ENCODE measurements around the gene JMJD6. TPM values are rescaled to one million over a fixed set of nuclear protein-coding genes. Genes with fewer than 3 reads are reported as not detected.

The JMJD6 gene
- total and polyA plus RNA-seq, 9 of the 15 experiments (the other 6 are each of a cell fraction or from before 2014, with no cell fraction given) = 2.5 to 52.3 (median 36.3) TPM

DNA sequence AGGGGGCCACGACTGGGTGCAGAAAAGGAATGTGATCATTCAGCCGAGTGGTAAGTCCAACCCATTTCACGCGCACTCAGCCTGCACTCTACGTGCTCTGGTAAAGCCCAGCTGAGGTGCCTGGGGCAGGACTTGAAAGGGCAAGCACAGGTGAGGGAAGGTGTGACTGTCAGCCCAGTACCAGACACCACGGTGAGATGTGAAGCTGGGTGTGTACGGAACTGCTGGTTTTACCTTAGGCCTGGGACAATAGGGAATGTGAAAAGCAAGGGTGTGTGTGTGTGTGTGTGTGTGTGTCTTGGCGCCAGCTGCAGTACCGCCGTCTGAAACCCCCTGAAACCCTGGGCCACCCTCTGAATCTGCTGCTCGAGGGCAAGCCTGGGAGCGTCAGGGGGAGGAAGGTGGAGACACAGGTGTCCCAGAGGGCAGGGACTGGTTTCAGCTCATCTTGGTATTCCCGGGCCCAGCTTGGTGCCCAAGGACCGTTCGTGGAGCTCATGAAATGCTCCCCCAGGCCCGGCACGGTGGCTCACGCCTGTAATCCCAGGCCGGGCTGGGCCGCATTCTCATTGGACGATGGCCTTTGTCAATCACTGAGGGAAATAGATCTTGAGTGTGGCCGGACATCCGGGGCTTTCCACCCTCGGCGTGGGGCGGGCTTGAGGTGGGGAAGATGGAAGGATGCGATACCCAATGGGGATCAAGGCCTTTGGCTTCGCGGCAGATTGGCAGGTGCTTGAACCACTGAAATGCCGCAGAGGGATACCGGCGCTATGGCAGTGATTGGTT is 55.1 kb downstream of the JMJD6 start (continued):
- TF ChIP-seq, protein P1, sequence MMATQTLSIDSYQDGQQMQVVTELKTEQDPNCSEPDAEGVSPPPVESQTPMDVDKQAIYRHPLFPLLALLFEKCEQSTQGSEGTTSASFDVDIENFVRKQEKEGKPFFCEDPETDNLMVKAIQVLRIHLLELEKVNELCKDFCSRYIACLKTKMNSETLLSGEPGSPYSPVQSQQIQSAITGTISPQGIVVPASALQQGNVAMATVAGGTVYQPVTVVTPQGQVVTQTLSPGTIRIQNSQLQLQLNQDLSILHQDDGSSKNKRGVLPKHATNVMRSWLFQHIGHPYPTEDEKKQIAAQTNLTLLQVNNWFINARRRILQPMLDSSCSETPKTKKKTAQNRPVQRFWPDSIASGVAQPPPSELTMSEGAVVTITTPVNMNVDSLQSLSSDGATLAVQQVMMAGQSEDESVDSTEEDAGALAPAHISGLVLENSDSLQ (IDR thresholded peaks at IDR 0.05) = peak; percentile 100
- TF ChIP-seq, protein P2, sequence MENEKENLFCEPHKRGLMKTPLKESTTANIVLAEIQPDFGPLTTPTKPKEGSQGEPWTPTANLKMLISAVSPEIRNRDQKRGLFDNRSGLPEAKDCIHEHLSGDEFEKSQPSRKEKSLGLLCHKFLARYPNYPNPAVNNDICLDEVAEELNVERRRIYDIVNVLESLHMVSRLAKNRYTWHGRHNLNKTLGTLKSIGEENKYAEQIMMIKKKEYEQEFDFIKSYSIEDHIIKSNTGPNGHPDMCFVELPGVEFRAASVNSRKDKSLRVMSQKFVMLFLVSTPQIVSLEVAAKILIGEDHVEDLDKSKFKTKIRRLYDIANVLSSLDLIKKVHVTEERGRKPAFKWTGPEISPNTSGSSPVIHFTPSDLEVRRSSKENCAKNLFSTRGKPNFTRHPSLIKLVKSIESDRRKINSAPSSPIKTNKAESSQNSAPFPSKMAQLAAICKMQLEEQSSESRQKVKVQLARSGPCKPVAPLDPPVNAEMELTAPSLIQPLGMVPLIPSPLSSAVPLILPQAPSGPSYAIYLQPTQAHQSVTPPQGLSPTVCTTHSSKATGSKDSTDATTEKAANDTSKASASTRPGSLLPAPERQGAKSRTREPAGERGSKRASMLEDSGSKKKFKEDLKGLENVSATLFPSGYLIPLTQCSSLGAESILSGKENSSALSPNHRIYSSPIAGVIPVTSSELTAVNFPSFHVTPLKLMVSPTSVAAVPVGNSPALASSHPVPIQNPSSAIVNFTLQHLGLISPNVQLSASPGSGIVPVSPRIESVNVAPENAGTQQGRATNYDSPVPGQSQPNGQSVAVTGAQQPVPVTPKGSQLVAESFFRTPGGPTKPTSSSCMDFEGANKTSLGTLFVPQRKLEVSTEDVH (IDR thresholded peaks at IDR 0.05; ENCODE audit: low read depth, partially characterized antibody) = no peak
- no peak; the same call in 1 of the 2 replicates for TF ChIP-seq CC2D1A (IDR thresholded peaks at IDR 0.05)
- TF ChIP-seq HDAC8 (tag; IDR thresholded peaks at IDR 0.05) = no peak
- no peak for TF ChIP-seq CBFB (CRISPR knock-in tag; IDR thresholded peaks at IDR 0.05)
- no peak for TF ChIP-seq NR1H2 (CRISPR knock-in tag; IDR thresholded peaks at IDR 0.05)
- TF ChIP-seq, protein P3, sequence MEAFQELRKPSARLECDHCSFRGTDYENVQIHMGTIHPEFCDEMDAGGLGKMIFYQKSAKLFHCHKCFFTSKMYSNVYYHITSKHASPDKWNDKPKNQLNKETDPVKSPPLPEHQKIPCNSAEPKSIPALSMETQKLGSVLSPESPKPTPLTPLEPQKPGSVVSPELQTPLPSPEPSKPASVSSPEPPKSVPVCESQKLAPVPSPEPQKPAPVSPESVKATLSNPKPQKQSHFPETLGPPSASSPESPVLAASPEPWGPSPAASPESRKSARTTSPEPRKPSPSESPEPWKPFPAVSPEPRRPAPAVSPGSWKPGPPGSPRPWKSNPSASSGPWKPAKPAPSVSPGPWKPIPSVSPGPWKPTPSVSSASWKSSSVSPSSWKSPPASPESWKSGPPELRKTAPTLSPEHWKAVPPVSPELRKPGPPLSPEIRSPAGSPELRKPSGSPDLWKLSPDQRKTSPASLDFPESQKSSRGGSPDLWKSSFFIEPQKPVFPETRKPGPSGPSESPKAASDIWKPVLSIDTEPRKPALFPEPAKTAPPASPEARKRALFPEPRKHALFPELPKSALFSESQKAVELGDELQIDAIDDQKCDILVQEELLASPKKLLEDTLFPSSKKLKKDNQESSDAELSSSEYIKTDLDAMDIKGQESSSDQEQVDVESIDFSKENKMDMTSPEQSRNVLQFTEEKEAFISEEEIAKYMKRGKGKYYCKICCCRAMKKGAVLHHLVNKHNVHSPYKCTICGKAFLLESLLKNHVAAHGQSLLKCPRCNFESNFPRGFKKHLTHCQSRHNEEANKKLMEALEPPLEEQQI (IDR thresholded peaks at IDR 0.05) = no peak
- no peak for TF ChIP-seq HSF4 (CRISPR knock-in tag; IDR thresholded peaks at IDR 0.05; ENCODE audit: borderline replicate concordance)
- TF ChIP-seq, protein P4, sequence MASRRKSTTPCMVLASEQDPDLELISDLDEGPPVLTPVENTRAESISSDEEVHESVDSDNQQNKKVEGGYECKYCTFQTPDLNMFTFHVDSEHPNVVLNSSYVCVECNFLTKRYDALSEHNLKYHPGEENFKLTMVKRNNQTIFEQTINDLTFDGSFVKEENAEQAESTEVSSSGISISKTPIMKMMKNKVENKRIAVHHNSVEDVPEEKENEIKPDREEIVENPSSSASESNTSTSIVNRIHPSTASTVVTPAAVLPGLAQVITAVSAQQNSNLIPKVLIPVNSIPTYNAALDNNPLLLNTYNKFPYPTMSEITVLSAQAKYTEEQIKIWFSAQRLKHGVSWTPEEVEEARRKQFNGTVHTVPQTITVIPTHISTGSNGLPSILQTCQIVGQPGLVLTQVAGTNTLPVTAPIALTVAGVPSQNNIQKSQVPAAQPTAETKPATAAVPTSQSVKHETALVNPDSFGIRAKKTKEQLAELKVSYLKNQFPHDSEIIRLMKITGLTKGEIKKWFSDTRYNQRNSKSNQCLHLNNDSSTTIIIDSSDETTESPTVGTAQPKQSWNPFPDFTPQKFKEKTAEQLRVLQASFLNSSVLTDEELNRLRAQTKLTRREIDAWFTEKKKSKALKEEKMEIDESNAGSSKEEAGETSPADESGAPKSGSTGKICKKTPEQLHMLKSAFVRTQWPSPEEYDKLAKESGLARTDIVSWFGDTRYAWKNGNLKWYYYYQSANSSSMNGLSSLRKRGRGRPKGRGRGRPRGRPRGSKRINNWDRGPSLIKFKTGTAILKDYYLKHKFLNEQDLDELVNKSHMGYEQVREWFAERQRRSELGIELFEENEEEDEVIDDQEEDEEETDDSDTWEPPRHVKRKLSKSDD (conservative IDR thresholded peaks at IDR 0.05; ENCODE audit: low read length) = no peak
- peak; percentile 68 for TF ChIP-seq CREM (IDR thresholded peaks at IDR 0.05; ENCODE audit: low read depth)
- TF ChIP-seq ZFP30 (CRISPR knock-in tag; IDR thresholded peaks at IDR 0.05; ENCODE audit: borderline replicate concordance) = no peak
- TF ChIP-seq, protein P5, sequence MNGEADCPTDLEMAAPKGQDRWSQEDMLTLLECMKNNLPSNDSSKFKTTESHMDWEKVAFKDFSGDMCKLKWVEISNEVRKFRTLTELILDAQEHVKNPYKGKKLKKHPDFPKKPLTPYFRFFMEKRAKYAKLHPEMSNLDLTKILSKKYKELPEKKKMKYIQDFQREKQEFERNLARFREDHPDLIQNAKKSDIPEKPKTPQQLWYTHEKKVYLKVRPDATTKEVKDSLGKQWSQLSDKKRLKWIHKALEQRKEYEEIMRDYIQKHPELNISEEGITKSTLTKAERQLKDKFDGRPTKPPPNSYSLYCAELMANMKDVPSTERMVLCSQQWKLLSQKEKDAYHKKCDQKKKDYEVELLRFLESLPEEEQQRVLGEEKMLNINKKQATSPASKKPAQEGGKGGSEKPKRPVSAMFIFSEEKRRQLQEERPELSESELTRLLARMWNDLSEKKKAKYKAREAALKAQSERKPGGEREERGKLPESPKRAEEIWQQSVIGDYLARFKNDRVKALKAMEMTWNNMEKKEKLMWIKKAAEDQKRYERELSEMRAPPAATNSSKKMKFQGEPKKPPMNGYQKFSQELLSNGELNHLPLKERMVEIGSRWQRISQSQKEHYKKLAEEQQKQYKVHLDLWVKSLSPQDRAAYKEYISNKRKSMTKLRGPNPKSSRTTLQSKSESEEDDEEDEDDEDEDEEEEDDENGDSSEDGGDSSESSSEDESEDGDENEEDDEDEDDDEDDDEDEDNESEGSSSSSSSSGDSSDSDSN (IDR thresholded peaks at IDR 0.05; ENCODE audit: borderline replicate concordance in 1 of 2, low read depth in 2 of 2, low read length in 2 of 2) = no peak
- TF ChIP-seq RBM34 (IDR thresholded peaks at IDR 0.05; ENCODE audit: borderline replicate concordance, insufficient read depth, low read length) = no peak
